Measurements from ENCODE around the gene GORASP2.

Gene GORASP2

DNA sequence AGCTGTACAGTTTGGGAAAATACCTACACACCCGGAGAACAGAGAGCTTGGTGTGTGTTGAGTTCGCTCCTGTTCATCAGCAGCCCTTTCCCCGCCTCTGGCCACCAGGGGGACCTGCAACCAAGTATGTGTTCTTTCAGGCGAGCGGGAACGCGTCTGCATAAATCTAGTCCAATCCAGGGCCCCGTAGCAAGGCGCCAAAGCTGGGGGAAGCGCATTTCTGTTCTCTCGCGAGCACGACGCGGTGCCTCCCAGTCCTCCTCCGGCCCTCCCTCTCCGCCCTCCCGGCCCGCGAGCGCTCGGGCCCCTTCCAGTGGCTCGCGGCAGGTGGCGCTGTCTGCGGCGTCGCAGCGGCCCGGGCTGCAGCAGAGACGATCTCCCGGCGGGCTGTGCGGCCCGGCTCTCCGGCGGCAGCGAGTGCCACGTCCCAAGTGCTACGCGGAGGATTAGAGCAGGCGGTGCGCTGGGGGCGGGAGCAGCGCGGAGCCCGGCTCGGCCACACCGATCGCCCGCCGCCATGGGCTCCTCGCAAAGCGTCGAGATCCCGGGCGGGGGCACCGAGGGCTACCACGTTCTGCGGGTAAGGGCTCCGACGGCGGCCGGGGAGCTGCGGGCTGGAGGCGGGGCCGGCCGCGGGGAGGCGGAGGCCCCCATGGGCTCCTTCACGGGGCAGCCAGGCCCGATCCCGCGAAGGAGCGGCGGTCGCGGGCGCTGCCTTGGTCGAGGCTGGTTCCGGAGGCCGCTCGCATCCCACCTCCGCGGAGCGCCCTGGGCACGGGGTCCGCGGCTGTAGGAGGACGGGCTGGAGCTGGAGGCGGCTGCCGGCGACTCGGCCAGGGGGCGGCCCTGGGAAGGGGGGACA is at the start of gene GORASP2:
Gene GORASP2 (plus strand): TSS at position 430 of the 862 bp plus-strand sequence. CDS start 88 bp downstream, at position 518.
- peak within 1 kb of the TSS; percentile 91 for H3K27ac ChIP-seq (ENCODE audit: low read depth, low read length)
- peak within 1 kb of the TSS; percentile 78 for H3K9ac ChIP-seq (ENCODE audit: low read length)
- no peaks in the 10 kb centered on the region for H3K36me3 ChIP-seq (ENCODE audit: insufficient read depth, low read length)
- H3K4me1 ChIP-seq (ENCODE audit: insufficient read depth, low read length), result peaks cover 28% of the 10 kb centered on the region
- H3K27me3 ChIP-seq (ENCODE audit: control insufficient read depth in 1 of 2, insufficient read depth in 2 of 2, low read length in 2 of 2), result no peaks in the 10 kb centered on the region
- no peaks in the 10 kb centered on the region for H3K9me3 ChIP-seq (ENCODE audit: low read length)
- peak within 1 kb of the TSS; percentile 75 to 76 for H3K4me3 ChIP-seq (ENCODE audit: low read depth in 1 of 2, low read length in 2 of 2)

DNA sequence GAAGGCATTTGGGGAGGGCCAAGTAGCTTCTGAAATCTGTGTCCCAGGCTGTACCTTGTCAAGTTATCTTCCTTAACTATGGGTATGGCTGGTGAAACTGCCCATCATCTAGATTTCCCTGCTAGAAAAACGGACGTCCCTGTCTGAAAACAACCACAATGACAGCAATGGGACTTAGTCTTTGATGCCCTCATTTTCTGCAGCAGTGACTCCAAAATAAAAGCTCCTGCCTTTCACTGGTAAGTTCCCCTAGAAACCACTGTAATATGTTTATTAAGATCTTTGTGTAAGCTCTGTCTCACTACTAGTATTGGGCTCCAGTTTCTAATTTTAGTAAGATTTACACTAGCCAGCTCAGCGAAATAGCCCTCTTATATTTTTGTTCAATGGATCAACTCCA is 47.2 kb upstream of the GORASP2 start:
- no peak overlapping the region for H3K27ac ChIP-seq (ENCODE audit: low read depth, low read length)
- H3K9ac ChIP-seq (ENCODE audit: low read length), result no peak overlapping the region
- no peak overlapping the region for H3K4me3 ChIP-seq (ENCODE audit: low read depth in 1 of 2, low read length in 2 of 2)
- no peaks in the 10 kb centered on the region for H3K4me1 ChIP-seq (ENCODE audit: insufficient read depth, low read length)
- no peaks in the 10 kb centered on the region for H3K27me3 ChIP-seq (ENCODE audit: control insufficient read depth in 1 of 2, insufficient read depth in 2 of 2, low read length in 2 of 2)
- no peaks in the 10 kb centered on the region for H3K36me3 ChIP-seq (ENCODE audit: insufficient read depth, low read length)
- H3K9me3 ChIP-seq (ENCODE audit: low read length), result no peaks in the 10 kb centered on the region

DNA sequence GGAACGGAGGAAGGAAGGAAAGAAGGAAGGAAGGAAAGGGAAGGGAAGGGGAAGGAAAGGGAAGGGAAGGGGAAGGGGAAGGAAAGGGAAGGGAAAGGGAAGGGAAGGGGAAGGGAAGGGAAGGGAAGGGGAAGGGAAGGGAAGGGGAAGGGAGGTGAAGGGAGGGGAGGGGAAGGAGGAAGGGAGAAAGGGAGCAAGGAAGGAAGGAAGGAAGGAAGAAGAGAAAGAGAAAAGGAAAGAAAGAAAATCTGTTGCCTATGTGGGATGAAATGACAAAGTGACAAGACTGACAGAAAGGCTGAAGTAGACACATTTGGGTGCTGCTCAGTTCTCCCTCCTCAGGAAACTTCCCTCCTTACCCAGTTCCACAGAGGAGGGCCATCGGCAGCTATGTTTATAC is 46.3 kb upstream of the GORASP2 start:
- Histone ChIP-seq H3K4me3 (ENCODE audit: low read depth in 1 of 2, low read length in 2 of 2) (no peak overlapping the region), H3K36me3 (ENCODE audit: insufficient read depth, low read length) (no peaks in the 10 kb centered on the region), H3K9me3 (ENCODE audit: low read length) (no peaks in the 10 kb centered on the region), H3K4me1 (ENCODE audit: insufficient read depth, low read length) (no peaks in the 10 kb centered on the region), H3K27me3 (ENCODE audit: control insufficient read depth in 1 of 2, insufficient read depth in 2 of 2, low read length in 2 of 2) (no peaks in the 10 kb centered on the region), H3K27ac (ENCODE audit: low read depth, low read length) (no peak overlapping the region), H3K9ac (ENCODE audit: low read length) (no peak overlapping the region)

DNA sequence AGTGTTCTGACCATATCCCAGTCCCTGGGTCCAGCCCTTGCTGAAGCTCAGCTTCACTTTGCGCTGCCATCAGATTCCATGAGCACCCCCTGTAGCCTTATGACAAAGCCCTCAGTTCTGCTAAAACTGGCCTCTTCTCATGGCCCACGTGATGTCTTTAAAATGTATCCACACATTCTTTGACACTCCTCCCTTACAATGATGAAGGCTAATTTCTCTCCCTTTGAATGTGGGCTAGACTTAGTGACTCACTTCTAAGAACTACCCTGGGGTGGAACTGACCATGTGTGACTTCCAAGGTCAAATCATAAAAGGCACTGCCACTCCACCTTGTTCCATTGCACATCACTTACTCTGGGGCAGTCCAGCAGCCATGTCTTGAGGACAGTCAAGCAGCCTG is 45.4 kb upstream of the GORASP2 start:
- no peak overlapping the region for H3K9ac ChIP-seq (ENCODE audit: low read length)
- no peaks in the 10 kb centered on the region for H3K36me3 ChIP-seq (ENCODE audit: insufficient read depth, low read length)
- H3K4me1 ChIP-seq (ENCODE audit: insufficient read depth, low read length), result no peaks in the 10 kb centered on the region
- H3K27ac ChIP-seq (ENCODE audit: low read depth, low read length), result no peak overlapping the region
- no peaks in the 10 kb centered on the region for H3K27me3 ChIP-seq (ENCODE audit: control insufficient read depth in 1 of 2, insufficient read depth in 2 of 2, low read length in 2 of 2)
- H3K4me3 ChIP-seq (ENCODE audit: low read depth in 1 of 2, low read length in 2 of 2), result no peak overlapping the region
- H3K9me3 ChIP-seq (ENCODE audit: low read length), result no peaks in the 10 kb centered on the region

DNA sequence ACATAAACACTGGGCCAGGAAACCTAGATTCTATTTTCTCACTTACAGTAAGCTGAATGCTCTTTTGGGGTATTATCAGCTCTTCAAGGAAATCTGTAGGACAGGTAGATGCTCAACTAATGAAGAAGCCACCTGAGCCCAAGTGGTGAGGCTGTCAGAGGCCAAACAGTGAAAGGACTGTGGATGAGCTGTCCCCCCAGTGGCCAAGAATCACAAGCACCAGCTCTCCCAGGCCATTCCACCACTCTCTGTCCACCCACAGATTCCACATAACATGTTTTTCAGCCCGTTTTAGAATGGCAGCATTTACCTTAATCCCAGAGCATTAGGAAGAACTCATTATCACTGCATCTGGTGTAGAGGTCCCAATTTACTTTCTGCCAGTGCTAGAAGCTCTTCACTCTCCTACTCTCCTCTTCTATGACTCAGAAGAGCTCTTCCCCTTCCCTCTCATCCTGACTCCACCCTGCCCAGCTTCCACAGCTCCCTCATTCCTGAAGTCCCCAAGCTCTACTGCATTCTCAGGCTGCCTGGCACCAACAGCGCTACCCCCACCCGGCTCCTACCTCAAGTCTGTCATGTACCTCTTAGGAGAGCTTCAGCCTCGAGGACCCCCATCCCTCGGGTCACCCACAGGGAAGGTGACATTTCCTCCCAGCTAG is 43.8 kb upstream of the GORASP2 start:
- no peaks in the 10 kb centered on the region for H3K36me3 ChIP-seq (ENCODE audit: insufficient read depth, low read length)
- no peak overlapping the region for H3K27ac ChIP-seq (ENCODE audit: low read depth, low read length)
- no peaks in the 10 kb centered on the region for H3K9me3 ChIP-seq (ENCODE audit: low read length)
- no peak overlapping the region for H3K9ac ChIP-seq (ENCODE audit: low read length)
- no peaks in the 10 kb centered on the region for H3K27me3 ChIP-seq (ENCODE audit: control insufficient read depth in 1 of 2, insufficient read depth in 2 of 2, low read length in 2 of 2)
- H3K4me1 ChIP-seq (ENCODE audit: insufficient read depth, low read length), result no peaks in the 10 kb centered on the region
- H3K4me3 ChIP-seq (ENCODE audit: low read depth in 1 of 2, low read length in 2 of 2), result no peak overlapping the region

DNA sequence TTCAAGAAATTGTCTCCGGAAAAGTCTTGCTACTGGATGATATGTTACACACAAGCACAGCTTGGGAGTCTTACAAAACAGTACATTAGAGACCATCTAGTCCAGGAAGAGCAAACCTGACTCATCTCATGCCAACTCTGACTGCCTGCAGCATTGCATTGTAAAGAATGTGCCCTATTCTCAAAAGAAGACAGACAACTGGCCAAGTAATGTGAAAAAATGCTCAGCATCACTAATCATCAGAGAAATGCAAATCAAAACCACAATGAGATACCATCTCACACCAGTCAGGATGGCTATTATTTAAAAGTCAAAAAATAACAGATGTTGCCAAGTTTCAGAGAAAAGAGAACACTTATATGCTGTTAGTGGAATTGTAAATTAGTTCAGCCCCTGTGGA is 42.7 kb upstream of the GORASP2 start:
- Histone ChIP-seq H3K27ac (ENCODE audit: low read depth, low read length) (no peak overlapping the region), H3K4me1 (ENCODE audit: insufficient read depth, low read length) (no peaks in the 10 kb centered on the region), H3K36me3 (ENCODE audit: insufficient read depth, low read length) (no peaks in the 10 kb centered on the region), H3K9me3 (ENCODE audit: low read length) (no peaks in the 10 kb centered on the region), H3K4me3 (ENCODE audit: low read depth in 1 of 2, low read length in 2 of 2) (no peak overlapping the region), H3K9ac (ENCODE audit: low read length) (no peak overlapping the region), H3K27me3 (ENCODE audit: control insufficient read depth in 1 of 2, insufficient read depth in 2 of 2, low read length in 2 of 2) (no peaks in the 10 kb centered on the region)

DNA sequence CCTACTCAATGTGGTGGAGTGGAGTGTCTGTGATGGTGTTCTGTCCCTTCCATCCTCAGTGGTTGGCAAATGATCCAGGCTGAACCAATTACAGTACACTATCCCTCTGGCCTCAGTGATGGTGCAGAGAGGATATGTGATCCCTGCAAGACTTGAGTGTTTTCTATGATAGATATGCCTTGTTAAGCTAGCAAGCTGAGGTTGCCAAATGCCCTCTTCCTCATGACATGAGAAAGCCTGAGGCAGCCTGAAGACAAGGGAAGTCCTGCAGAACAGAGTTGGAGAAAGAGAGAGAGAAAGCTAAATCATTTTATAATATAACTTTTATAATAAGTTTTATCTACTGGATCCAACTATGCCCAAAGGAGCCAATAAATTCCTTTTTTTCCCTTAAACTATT is 41.6 kb upstream of the GORASP2 start:
- Histone ChIP-seq H3K9me3 (ENCODE audit: low read length) (no peaks in the 10 kb centered on the region), H3K9ac (ENCODE audit: low read length) (no peak overlapping the region)

DNA sequence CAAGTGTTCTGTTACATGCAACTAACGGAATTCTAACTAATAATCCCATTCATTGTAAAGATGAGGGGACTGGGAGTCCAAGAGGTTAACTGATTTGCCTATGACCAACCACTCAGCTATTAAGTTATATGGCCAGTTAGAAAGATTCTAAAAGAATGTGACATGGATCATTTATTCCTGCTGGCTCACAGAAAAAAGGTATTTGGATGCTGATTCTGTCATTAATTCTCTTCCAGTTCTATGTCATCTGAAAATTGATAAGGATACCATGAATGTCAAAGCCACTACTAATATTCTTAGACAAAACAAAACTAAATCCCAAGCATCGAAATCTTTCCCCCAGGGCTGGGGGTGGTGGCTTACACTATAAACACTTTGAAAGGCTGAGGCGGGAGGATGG is 41.2 kb upstream of the GORASP2 start:
- Histone ChIP-seq H3K4me1 (ENCODE audit: insufficient read depth, low read length) (no peaks in the 10 kb centered on the region), H3K36me3 (ENCODE audit: insufficient read depth, low read length) (no peaks in the 10 kb centered on the region), H3K9ac (ENCODE audit: low read length) (no peak overlapping the region), H3K27me3 (ENCODE audit: control insufficient read depth in 1 of 2, insufficient read depth in 2 of 2, low read length in 2 of 2) (no peaks in the 10 kb centered on the region), H3K27ac (ENCODE audit: low read depth, low read length) (no peak overlapping the region), H3K4me3 (ENCODE audit: low read depth in 1 of 2, low read length in 2 of 2) (no peak overlapping the region), H3K9me3 (ENCODE audit: low read length) (no peaks in the 10 kb centered on the region)

More for the DNA sequence above, 41.6 kb upstream of the GORASP2 start:
- H3K27ac ChIP-seq (ENCODE audit: low read depth, low read length), result no peak overlapping the region
- H3K27me3 ChIP-seq (ENCODE audit: control insufficient read depth in 1 of 2, insufficient read depth in 2 of 2, low read length in 2 of 2), result no peaks in the 10 kb centered on the region
- no peak overlapping the region for H3K4me3 ChIP-seq (ENCODE audit: low read depth in 1 of 2, low read length in 2 of 2)
- H3K36me3 ChIP-seq (ENCODE audit: insufficient read depth, low read length), result no peaks in the 10 kb centered on the region
- H3K4me1 ChIP-seq (ENCODE audit: insufficient read depth, low read length), result no peaks in the 10 kb centered on the region

DNA sequence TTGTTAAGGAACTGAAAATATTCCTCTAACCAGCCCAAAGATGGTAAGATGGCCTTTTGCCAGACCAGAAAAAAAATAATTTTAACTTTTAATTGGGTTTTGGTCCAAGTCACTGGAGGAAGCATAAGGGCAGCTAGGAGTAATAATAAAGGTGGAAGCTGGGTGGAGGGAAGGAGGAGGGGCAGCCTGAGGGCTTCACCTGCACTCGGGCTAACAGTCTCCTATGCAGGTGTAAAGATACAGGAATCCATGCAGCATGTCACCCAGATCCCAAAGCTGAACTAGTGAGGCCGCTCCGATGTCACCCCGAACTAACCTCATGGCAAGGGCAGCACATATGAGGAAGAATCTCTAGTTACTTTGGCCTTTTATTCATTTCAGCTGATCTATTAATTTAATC is 37.2 kb upstream of the GORASP2 start:
- H3K4me1 ChIP-seq (ENCODE audit: insufficient read depth, low read length), result no peaks in the 10 kb centered on the region
- no peak overlapping the region for H3K27ac ChIP-seq (ENCODE audit: low read depth, low read length)
- no peaks in the 10 kb centered on the region for H3K27me3 ChIP-seq (ENCODE audit: control insufficient read depth in 1 of 2, insufficient read depth in 2 of 2, low read length in 2 of 2)
- no peak overlapping the region for H3K9ac ChIP-seq (ENCODE audit: low read length)
- H3K36me3 ChIP-seq (ENCODE audit: insufficient read depth, low read length), result no peaks in the 10 kb centered on the region
- no peak overlapping the region for H3K4me3 ChIP-seq (ENCODE audit: low read depth in 1 of 2, low read length in 2 of 2)
- H3K9me3 ChIP-seq (ENCODE audit: low read length), result no peaks in the 10 kb centered on the region

DNA sequence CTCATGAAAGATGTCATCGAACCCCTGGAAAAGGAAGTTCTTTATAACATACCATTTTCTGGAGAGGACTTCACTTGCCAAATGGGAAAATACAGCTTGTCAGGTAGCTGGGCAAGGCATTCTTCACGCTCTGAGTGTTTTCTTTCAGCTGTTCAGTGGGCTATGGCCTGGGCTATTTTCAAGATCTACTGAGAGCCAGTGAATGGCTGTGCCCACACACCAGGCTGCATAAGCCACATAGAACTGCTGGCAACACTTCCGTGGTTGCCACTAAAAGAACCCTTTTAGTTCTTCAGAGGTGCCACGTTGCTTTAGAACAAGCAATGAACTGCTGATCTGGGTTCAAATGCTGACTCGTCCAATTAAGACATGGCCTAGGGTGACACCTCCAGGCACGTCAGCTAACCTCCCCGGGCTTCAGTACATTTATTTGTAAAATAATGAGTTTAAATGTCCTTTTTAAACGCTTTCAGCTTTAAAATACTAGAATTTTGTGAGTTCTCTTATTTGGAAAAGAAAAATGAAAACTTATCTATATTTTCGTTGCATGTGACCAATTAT is 36.6 kb upstream of the GORASP2 start:
- Histone ChIP-seq H3K4me1 (ENCODE audit: insufficient read depth, low read length) (no peaks in the 10 kb centered on the region), H3K4me3 (ENCODE audit: low read depth in 1 of 2, low read length in 2 of 2) (no peak overlapping the region), H3K36me3 (ENCODE audit: insufficient read depth, low read length) (no peaks in the 10 kb centered on the region), H3K9ac (ENCODE audit: low read length) (no peak overlapping the region), H3K27ac (ENCODE audit: low read depth, low read length) (no peak overlapping the region), H3K27me3 (ENCODE audit: control insufficient read depth in 1 of 2, insufficient read depth in 2 of 2, low read length in 2 of 2) (no peaks in the 10 kb centered on the region), H3K9me3 (ENCODE audit: low read length) (no peaks in the 10 kb centered on the region)

DNA sequence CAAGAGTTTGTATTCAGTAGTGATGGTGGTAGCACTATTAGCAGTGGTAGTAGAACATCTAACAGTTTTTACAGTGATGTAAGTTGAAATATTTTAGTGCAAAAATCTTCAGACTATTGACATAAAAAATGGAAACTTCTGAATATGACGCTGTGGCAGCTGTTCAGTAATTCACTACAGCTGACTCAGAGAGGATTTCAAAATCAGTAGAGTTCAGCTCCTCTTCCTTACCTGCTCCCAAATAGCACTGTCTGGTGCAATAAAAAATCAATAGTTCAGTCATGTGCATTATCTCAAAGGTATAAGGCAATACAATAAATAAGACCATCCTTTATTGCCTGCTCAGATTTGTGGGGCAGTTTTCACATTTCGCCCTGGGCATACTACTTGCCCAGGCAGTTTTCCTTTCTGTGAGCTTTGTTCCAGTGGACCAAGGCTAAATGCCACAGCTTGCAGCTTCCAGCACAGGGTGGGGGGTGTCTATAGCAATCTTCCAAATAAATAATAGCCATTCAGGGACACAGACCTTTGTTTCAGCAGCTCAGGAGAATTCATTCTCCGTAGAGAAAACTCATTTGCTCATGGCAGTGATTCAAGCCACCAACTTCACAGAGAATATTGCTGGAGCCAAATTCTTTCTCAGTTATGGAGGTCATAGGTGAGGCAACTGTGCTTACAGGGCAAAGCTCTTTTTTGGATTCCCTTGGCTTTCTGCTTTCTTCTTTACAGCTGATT is 33.9 kb upstream of the GORASP2 start:
- Histone ChIP-seq H3K27me3 (ENCODE audit: control insufficient read depth in 1 of 2, insufficient read depth in 2 of 2, low read length in 2 of 2) (no peaks in the 10 kb centered on the region), H3K4me3 (ENCODE audit: low read depth in 1 of 2, low read length in 2 of 2) (no peak overlapping the region), H3K36me3 (ENCODE audit: insufficient read depth, low read length) (no peaks in the 10 kb centered on the region), H3K9me3 (ENCODE audit: low read length) (no peaks in the 10 kb centered on the region), H3K9ac (ENCODE audit: low read length) (no peak overlapping the region), H3K27ac (ENCODE audit: low read depth, low read length) (no peak overlapping the region), H3K4me1 (ENCODE audit: insufficient read depth, low read length) (no peaks in the 10 kb centered on the region)
